ENCODE measurements around the gene RXFP1.

Gene RXFP1

GRCh38 chr4:158521484-158522088 is at the start of gene RXFP1:
Gene RXFP1, plus strand, starts transcription at chr4:158521882. Its CDS starts 95 bp downstream, at chr4:158521977.
- DNase-seq, result no peak

- DNase-seq, result no peak
These were observed 39.9 kb upstream of the RXFP1 start for GRCh38 chr4:158481811-158482210.

DNA sequence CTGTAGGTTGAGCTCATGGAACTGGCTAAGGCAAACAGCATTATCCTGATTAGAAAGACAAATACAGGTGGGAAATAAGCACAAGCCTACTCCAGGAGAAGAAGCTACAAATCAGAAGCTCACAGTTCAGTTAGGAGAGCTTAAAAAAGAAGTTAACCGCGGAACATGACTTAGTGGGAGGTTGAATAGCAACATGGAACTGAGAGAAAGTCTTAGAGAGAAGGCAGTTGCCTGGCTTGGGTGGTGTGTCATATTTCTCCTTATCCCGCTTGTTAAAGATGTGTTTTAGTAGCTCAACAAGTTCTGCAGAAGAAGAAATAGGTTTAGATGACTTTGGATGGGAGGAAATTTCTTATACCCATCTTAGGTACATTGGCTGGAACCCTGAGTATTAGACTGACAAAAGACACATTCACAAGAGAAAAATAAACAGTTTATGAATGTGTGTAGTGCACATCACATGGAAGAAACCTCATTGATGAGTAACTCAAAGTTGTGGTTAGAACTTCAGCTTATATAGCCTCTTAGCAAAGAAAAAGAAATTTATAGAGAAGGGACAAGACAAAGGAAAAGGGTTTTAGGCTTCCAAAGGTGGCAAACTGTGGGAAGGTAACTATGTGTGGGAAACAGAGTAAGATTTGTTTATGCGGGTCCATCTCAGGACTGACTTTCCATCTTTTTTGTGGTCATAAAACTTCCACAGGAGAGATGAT is 37.4 kb upstream of the RXFP1 start:
- DNase-seq, result no peak

- DNase-seq, result no peak
These were observed 31.1 kb upstream of the RXFP1 start for GRCh38 chr4:158490629-158491028.

- no peak for DNase-seq
These were observed 29.3 kb upstream of the RXFP1 start for GRCh38 chr4:158492391-158492790.

DNA sequence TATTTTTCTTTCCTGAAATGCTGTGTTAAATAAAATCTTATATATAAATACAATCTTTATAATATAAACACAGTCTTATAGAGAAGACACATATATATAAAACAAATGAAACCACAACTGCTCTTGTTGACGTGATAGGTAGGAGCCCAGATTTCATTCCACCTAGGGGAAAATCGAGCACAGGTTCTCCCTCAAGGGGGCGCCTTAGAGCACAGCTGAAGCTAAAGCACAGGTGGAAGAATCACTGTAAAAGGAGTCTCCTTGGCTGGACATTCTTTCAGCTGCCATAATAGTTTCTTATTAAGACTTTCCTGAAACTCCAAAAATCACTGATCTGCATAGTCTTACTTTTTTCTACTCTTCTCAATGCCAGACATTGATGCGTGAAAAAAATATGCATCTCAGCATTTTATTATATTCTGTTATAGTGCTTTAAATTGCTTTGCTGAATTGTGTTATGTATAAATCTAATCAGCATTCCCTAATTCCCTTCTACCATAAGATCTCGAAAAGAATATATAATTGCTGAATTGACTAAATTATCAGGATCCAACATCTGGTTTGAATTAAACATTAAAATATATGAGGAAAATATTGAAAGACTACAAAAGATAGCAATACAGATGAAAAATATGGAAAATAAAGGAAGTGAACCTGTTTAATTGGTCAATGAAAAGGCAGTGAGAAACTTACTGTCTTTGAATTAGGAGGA is 25.5 kb upstream of the RXFP1 start:
- DNase-seq, result peak; percentile 3 to 8

DNA sequence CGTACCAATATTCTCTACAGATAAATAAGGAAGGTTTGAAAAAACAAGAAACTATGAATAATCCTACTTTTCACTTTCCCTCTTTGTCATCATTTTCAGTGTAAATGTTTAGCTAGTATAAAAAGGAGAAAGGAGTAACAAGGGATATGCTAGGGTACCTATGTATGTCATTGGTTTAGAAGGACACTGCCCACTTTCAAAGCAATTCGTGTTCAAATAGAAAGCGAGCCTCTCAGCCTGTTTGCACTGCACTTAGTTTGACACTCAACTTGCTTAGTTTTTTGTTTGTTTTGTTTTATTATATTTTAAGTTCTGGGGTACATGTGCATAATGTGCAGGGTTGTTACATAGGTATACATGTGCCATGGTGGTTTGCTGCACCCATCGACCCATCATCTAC is 21.6 kb upstream of the RXFP1 start:
- DNase-seq, result no peak

DNA sequence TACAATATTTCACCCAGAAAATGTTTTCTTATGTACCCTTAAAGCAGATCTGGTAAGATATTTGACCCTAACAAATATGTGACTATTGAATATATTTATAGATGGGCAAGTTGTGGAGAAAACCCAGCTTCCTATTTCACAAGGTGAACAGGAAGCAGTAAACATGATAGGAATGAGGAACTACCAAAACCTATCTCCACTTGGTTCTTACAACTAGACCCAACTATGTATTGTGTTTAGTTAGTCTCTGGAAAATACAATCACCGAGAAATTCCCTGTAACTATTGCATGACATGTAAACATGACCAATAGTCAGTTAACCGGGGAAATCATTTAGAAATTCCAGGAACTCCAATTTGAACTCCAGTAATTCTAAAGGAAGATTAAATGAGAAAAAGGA is 8.4 kb upstream of the RXFP1 start:
- no peak for DNase-seq

- no peak for DNase-seq
These were observed 2.5 kb upstream of the RXFP1 start for GRCh38 chr4:158519226-158519625.

- DNase-seq, result no peak
These were observed 2.4 kb downstream of the RXFP1 start for GRCh38 chr4:158523990-158524535.

DNA sequence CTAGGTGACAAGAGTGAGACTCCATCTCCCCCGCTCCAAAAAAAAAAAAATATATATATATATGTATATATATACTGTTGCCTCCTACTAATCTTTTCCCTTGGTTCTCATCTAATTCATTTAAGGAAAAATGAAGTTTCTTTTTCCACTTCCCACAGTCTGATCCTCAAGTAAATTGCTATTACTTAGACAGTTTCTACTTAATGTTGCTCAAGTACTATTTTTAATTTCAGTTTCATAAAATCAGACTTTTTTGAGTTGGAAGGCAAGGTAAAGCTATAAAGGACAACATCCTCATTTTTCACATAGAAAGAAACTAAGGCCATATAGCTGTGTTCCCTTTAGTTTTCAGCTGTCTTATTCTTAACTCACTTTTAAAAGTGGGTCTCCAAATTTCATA is 5.8 kb downstream of the RXFP1 start:
- no peak for DNase-seq

GRCh38 chr4:158529505-158529904 is 7.8 kb downstream of the RXFP1 start:
- DNase-seq, result no peak

DNA sequence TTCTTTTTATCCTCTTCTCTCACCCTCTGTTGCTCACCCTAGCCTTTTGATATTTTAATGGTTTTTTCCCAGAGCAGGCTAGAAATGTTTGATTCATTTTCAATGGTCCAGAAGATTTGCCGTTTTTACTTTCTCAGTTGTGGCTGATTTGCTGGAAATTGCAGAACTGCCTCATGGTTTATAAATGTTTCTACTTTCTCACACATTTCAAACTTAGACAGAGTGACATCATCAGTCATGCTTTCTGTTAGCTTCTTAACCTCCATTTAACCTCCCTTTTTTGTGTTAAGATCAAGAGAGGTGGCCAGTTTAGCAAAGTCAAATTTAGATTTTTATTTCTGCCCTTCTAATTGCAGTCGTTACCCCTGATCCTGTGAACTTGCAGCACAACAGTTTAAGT is 8.7 kb downstream of the RXFP1 start:
- DNase-seq, result no peak

GRCh38 chr4:158530898-158531297 is 9.2 kb downstream of the RXFP1 start:
- DNase-seq, result no peak

GRCh38 chr4:158532556-158533231 is 11.0 kb downstream of the RXFP1 start:
- no peak for DNase-seq

- DNase-seq, result no peak
These were observed 13.0 kb downstream of the RXFP1 start for GRCh38 chr4:158534727-158535126.

DNA sequence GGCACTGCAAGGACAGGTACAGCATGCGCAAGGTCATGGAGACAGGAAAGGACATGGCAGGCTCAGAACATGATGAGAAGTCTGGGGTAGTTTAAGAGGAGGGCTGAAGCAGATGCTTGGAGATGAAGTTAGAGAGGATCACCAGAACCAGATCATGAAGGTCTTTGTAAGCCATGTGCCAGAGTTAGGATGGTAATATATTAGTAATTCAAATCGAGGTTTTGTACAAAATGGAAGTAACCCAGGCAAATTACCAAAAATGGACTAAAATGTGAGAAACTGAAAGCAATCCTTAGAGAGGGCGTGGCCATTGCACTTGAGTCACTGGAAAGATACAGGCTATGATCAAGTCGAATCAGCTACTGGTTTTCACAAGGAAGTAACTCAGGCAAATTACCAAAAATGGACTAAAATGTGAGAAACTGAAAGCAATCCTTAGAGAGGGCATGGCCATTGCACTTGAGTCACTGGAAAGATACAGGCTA is 13.5 kb downstream of the RXFP1 start:
- DNase-seq, result peak; percentile 29 to 40

GRCh38 chr4:158536833-158537232 is 15.2 kb downstream of the RXFP1 start:
- DNase-seq, result no peak

DNA sequence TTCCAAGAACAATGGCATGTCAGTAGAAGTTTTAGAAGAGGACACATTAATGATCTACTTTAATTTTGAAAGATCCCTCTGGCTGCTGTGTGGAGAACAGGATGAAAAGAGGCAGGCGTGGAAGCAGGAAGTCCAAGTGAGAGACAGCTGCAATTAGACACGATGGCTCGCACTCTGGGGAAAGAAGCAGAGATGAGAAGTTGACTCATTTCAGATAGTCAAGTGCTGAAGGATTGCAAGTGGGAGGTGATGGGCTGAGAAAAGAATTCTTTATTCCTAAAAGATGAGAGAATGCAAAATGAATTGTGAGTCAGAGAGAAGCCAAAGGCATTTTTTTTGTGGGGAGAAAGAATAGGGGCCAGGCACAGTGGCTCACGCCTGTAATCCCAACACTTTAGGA is 16.5 kb downstream of the RXFP1 start:
- DNase-seq, result no peak

GRCh38 chr4:158538911-158539310 is 17.2 kb downstream of the RXFP1 start:
- DNase-seq, result peak in 1 of 2 donors; percentile 20

DNA sequence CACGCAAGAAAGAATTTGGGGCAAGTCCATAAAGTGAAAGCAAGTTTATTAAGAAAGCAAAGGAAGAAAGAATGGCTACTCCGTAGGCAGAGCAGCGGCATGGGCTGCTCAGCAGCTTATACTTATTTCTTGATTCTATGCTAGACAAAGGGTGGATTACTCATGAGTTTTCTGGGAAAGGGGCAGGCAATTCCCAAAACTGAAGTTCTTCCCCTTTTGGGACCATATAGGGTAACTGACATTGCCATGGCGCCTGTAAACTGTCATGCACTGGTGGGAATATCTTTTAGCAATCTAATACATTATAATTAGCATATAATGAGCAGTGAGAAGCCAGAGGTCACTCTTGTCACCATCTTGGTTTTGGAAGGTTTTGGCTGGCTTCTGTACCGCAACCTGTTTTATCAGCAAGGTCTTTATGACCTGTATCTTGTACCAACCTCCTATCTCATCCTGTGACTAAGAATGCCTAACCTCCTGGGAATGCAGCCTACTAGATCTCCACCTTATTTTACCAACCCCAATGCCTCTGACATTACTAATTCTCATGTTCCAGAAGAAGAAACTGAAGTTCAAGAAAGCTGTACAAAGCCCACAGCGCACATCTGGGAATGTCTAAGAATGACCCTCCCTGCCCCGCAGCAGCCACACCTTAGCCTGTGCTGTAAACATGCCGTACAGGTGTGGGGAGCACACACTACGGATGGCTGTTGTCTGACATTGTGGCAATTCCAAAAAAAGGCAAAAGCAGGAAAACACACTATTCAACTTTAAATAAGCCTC is 18.6 kb downstream of the RXFP1 start:
- DNase-seq, result peak in 1 of 2 donors; percentile 20

- DNase-seq, result no peak
These were observed 19.8 kb downstream of the RXFP1 start for GRCh38 chr4:158541506-158541905.
